ENCODE results near the gene ARHGEF9.

The ARHGEF9 gene

DNA sequence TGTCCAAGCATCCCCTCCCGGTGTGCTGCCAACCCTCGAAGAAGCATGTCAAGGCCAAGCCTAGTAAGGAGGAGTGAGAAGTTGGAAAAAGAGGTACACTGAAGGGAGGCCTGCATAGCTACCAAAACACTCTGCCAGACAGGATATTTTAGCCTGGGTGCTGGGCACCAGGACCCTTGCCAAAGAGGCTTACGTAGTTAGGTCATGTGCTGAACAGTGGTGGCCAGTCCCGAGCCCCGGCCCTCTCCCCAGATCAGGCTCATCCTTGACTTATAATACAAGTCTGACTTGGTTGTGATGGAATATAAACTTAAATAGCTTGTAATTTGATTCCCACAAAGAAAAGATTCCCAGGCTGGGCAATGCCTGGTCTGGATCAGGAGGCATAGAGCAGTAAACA, 149.3 kb downstream of the ARHGEF9 start:
- H3K4me3 ChIP-seq (ENCODE audit: low read depth, low read length), result no peak overlapping the region
- TF ChIP-seq, protein P1, sequence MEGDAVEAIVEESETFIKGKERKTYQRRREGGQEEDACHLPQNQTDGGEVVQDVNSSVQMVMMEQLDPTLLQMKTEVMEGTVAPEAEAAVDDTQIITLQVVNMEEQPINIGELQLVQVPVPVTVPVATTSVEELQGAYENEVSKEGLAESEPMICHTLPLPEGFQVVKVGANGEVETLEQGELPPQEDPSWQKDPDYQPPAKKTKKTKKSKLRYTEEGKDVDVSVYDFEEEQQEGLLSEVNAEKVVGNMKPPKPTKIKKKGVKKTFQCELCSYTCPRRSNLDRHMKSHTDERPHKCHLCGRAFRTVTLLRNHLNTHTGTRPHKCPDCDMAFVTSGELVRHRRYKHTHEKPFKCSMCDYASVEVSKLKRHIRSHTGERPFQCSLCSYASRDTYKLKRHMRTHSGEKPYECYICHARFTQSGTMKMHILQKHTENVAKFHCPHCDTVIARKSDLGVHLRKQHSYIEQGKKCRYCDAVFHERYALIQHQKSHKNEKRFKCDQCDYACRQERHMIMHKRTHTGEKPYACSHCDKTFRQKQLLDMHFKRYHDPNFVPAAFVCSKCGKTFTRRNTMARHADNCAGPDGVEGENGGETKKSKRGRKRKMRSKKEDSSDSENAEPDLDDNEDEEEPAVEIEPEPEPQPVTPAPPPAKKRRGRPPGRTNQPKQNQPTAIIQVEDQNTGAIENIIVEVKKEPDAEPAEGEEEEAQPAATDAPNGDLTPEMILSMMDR (IDR thresholded peaks at IDR 0.05; ENCODE audit: low read depth, low read length), result no peak

DNA sequence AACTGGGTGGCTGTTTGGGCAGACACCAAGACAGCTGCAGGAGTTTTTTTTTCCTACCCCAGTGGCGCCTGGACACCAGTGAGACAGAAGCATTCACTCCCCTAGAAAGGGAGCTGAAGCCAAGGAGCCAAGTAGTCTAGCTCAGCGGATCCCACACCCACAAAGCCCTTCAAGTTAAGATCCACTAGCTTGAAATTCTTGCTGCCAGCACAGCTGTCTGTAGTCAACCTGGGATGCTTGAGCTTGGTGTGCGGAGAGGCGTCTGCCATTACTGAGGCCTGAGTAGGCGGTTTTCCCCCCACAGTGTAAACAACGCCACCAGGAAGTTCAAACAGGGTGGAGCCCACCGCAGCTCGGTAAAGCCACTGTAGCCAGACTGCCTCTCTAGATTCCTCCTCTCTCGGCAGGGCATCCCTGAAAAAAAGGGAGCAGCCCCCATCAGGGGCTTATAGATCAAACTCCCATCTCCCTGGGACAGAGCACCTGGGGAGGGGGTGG, 171.4 kb downstream of the ARHGEF9 start:
- no peak overlapping the region for H3K4me3 ChIP-seq (ENCODE audit: low read depth, low read length)
- TF ChIP-seq, protein P1 (IDR thresholded peaks at IDR 0.05; ENCODE audit: low read depth, low read length), result no peak

DNA sequence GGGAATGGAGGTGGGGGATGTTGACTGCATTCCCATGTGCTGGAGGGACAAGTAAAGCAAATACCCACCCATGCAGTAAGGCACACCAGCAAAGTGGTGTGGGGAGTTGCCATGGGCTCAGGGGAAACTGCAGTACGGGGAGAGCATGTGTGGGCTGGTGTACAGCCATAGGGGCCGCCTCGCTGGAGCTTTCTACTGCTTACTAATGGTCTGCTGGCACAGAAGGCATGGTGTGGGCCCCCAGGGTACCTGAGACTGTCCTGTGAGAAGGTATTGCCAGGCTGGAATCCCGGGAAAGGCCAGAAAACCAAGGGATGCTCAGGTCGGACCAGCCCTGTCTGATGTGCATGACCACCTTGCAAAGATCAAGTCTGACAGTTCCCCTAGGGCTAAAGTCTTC, 199.1 kb downstream of the ARHGEF9 start:
- H3K4me3 ChIP-seq (ENCODE audit: low read depth, low read length), result no peak overlapping the region
- TF ChIP-seq, protein P1 (IDR thresholded peaks at IDR 0.05; ENCODE audit: low read depth, low read length), result no peak

Data from WI38 (cell line).